Activated T-helper 9 cell treated with anti-CD3 and anti-CD28 coated beads, Interleukin-2, amount 50 U/mL, for 16 hours (primary cell): ENCODE results near the gene PTPRN2.

ENCODE experiments used
- DNase-seq: peaks from one replicate; pipeline ENCODE4 v3.0.0-alpha.2; 2020; ENCODE audit warnings: low read depth

Gene PTPRN2

DNA sequence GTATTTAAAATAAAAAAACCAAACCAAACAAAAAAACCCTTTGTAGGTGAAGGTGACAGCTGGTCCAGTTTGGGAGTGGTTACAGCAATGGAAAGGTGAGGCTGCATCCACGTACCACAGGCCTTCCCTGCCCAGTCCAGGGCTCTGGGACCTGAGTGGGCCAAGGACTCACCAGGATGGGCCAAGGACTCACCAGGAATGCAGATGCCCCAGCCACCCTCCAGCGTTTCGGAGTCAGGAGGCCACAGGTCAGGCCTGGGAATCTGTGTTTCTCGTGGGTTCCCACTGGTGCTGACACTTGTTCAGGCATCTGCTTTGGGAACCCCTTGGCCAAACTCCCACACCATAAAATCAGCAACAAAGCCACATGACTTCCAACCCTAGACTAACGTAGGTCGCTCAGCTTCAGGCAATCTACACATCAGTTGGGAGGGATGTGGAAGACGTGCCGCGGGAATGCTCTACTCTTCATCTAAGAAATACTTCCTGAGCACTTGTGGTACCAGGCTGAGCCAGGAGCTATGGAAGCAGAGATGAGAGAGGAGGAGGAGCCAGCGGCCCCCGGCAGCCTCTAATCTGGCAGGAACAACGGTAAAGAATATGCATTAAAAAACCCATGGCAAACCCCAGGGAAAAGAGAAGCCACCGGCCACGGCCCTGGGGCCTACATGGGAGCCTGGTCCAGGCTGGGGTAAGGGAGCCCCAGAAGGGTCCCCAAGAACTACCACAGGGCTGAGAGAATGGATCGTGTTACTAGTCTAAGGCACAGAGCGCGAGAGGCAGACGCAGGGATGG is 473.4 kb downstream of the PTPRN2 start:
- DNase-seq, result no peak

DNA sequence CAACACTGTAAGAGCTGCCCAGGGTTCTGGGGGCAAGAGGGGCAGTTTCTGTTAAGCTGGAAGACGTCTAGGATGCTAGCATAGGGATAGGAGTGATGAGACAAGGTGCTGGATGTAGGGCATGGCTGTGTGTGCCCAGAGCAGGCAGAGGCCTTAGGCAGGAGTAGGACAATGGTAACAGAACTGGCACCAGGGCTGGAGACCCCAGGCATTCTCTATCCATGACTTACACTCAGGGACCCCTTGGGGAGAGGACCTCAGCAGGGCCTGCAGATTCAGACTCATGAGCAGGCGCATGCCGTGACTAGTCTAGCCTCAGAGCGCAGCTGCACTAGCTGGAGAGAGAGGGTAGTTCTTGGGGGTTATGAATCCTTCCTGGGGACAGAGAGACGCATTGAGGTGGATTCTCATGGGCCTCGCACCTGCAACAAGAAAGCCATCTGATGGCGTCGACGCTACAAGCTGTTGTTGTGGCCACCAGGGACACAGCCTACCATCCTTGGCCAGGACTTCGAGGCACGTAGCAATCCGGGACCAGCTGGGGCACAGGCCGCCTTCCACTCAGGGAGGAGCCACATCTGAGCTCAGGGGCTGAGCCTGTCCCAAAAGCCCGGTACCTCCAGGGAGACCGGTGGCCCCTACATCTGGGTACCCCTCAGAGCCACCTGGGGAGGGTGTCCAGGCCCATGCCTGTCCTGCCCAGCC is 474.1 kb downstream of the PTPRN2 start:
- no peak for DNase-seq

DNA sequence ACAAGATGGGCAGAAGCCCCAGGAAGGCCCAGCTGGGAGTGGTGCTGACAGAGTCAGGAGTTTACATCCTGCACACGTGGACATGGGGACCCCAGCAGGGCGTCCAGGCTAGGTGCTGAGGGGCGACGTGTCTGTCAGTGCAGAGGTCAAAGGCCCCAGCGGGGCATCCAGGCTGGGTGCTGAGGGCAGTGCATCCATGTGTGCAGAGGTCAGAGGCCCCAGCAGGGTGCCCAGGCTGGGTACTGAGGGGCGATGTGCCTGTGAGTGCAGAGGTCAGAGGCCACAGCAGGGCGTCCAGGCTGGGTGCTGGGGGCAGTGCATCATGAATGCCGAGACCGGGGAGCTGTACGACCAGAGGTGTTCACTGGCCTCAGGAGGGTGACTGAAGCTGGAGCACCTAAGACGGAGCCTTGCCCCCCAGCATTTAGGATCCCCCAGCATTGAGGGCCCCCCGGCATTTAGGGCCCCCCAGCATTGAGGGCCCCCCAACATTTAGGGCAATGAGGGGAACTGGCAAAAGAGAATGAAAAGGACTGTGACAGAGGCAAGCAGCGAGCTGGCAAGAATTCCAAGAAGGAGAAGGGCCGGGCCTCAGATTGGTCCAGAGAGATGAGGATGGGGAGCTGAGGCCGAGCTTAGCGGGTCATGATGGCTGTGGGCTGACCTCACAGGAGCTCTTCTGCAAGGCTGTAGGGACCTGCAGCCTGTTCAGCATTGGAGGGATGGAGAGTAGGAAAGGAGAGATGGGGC is 474.9 kb downstream of the PTPRN2 start:
- DNase-seq, result no peak

DNA sequence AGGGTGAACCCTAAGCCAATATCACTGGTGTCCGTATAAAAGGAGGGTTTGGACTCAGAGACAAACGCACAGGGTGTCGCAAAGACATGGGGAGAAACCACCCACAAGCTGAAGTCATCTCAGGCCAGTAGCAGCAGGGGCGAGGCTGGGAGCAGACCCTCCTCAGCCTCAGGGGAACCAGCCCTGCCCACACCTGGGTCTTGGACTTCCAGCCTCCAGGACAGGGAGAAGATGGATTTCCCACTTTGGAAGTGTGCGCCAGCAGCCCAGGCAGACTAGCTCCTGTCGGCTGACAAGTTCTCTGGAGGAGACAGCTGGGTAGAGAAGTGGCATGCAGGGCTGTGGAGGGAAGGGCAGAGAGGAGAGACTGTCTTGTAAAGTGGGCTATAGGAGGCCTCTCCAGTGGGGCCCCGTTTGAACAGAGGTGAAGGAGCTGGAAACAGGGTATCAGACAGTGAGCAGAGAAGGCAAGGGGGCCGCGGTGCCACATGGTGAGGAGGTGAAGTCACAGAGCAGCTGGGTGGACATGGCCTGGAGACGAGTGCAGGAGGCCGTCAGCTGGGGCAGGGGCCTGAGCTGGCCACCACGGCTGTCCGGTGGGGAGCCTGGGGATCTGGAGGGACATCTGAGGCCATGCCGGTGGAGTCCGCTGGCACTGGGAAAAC is 475.6 kb downstream of the PTPRN2 start:
- no peak for DNase-seq

DNA sequence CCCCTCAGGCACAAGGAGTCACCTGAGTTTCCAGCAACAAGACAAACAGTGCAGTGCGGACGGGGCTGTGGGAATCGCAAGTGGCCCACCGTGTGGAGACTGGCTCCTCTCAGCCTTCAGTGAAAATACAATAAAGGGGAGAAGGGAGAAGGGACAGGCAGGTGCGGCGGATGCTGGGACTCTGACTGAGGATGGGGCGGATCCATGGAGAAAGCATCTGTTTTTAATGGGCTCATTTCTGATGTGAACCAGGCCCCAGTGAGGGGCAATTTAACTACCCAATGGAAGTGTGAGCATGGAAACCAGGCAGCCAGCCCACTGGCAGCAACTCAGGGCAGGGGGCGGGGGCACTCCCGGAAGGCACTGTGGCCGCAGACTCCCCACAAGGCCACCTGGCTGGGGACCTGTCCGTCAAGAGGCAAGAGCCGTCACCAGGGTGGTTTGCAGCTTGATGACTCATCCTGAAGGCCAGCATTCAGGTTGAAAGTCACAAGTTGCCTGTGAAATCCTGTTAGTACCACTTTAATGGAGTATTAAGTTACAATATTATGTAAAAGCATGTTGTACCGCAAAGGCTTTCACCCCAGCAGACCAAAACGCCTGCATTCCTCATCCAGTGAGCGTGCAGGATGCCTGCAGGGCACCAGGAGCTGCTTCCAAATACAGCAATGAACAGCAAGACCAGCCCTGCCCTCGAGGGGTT is 476.4 kb downstream of the PTPRN2 start:
- DNase-seq, result no peak

DNA sequence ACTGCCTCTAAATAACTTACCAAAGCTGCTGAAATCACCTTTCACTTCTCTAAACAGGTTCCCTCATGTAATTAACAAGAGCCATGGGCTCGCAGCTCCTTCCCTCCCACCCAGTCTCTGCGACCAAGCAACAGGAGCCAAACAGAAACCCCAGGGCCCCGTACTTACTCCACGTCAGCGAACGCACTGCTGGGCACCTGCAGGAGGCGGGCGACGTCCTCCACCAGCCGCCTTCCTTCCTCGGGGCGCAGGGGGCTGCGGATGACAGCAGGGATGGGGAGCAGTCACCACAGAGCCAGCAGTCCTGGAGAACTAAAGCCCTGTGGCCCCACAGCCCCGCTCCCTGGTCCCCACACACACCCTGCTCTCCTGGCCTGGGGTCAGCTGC is 477.0 kb downstream of the PTPRN2 start:
- no peak for DNase-seq

DNA sequence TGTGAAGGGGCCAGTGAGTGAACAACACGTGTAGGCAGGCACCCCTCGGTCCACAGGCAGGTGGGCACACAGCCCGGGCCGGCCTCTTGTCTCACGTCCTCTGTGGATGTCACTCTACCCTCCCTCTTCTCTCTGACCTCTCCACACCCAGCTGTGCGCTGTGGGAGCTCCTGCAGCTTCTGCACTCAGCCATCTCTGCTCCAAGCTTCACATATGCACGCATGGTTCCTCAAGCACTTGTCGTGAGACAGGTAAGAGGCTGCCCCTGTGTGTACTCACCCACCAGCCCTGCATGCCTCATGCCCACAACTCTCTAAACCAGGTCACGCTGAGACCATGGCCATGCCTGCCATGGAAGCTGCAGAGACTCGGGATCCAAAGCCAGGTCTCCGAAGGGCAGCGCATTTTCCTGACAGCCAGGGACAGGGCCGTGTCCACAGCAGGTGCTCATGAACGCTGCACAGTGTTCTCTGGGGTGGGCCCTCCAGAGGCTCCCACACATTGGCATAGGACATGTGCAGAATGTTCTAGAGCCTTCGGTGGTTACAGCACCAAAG is 477.5 kb downstream of the PTPRN2 start:
- no peak for DNase-seq

DNA sequence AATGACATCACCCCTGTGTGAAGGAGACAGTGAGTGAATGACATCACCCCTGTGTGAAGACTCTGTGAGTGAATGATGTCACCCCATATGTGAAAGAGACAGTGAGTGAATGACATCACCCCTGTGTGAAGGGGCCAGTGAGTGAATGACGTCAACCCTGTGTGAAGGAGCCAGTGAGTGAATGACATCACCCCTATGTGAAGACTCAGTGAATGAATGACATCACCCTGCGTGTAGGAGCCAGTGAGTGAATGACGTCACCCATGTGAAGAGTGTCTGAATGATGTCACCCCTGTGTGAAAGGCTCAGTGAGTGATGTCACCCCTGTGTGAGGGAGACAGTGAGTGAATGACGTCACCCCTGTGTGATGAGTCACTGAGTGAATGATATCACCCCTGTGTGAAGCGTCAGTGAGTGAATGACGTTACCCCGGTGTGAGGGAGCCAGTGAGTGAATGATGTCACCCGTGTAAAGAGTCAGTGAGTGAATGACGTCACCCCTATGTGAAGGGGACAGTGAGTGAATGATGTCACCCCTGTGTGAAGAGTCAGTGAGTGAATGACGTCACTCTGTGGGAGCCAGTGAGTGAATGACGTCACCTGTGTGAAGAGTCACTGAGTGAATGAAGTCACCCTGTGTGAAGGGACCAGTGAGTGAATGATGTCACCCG is 478.1 kb downstream of the PTPRN2 start:
- no peak for DNase-seq

DNA sequence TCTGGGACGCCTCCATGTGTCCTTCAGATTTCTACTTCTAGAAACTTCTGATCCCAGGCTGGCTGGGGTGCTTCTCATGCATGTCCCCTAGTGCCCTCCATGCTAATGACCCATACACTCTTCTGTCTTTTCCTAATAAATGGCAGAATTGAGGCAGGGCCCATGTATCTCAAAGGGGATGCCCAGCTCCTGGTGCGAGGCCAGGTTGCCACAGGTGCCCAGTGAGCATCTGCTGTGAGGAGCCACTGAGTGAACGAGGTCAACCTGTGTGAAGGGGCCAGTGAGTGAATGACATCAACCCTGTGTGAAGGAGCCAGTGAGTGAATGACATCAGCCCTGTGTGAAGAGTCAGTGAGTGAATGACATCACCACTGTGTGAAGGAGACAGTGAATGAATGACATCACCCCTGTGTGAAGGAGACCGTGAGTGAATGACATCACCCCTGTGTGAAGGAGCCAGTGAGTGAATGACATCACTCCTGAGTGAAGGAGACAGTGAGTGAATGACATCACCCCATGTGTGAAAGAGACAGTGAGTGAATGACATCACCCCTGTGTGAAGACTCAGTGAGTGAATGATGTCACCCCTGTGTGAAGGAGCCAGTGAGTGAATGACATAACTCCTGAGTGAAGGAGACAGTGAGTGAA is 478.9 kb downstream of the PTPRN2 start:
- no peak for DNase-seq

DNA sequence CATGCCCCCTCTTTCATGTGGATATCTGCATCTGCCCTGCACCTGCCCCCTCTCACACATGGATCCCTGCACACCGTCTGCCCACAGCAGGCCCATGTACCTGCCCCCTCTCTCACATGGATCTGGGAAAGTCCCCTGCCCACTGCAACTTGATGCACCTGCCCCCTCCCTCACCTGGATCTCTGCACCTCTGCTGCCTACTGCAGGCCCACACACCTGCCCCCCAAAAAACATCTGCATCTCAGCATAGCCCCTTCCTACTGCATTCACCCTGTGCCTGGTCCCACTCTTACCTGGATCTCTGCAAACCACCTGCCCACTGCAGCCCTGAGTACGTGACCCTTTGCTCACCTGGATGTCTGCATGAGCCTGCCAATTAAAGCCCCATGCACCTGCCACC is 479.8 kb downstream of the PTPRN2 start:
- DNase-seq, result no peak

DNA sequence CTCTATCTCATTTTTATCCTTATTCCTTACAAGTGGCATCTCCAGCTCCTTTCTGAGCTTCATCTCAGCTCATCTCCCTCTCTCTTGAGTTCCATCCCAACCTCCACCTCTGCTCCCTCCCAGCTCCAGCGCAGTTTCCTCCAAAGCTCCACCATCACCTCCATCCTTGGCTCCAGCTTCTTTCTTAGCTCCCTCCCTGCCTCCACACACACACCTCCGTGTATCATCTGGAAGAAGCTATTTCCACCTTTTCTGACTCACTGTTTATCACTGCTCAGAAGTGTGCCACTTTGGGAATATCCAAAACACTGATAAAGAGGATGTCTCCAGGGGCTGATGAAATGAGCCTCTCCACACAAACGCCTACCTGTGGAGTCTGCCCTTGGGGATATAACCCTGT is 481.4 kb downstream of the PTPRN2 start:
- DNase-seq, result no peak

DNA sequence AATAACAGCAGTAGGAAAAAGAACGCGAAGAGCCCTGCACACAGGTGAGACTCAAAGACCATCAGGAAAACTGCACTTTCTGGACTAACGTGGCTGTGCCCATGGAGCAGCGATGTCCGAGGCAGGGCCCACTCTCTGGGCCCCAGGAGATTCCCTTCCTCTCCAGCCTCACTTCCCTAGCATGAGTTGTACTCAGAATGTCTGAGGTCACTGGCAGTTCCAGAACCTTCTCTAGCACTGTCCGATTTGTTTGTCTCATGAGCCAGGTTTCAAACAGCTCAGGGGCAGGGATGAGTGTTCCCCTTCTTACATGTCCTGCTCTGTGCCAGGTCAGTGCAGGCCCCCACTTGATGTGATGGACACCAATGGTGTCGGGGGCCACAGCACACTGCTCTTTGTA is 484.2 kb downstream of the PTPRN2 start:
- DNase-seq, result no peak

DNA sequence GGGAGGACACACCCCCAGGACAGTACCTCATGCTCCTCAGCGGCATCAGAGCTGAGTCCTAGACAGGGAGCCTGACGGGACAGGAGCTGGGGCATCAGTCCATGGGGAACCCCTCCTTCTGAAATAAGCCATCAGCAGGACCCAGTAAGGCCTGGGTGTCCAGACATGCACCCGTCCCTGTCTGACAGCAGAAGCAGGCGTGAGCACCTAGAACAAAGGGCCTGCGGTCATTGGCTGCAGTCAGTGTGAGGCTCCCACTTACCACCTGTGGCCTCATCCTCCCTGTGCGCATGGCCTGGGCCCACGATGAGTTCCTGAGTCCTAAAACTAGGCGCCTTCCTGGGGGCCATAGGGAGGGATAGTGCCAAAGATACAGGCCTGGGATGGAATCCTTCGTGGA is 484.7 kb downstream of the PTPRN2 start:
- DNase-seq, result no peak

DNA sequence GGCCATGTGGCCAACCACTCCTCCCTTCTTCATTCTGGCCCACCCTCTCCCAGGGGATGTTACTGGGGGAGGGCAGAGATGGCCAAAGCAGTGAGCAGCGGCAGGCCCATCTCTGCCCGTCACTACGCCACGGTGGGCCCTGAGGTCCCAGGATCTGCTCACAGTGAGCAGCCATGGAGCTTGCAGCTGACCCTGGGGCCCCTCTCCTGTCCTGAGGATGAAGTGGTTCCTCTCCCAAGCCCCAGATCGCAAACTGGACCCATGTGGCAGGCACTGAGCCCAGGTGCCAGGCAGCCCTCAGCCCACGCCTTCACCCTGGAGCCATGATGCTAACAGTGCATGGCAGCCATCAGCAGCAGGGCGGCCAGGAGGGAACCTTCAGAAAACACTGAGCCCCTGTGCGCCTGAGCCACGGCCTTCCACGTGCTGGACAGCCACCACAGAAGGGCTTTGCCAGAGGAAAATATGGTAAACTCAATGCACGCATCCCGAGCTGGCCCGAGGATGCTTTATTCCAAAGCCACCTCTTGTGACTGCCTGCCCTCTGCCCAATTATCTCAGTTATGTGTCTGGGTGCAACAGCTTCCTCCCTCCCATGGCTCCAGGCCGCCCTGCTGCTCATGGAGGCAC is 485.7 kb downstream of the PTPRN2 start:
- no peak for DNase-seq

DNA sequence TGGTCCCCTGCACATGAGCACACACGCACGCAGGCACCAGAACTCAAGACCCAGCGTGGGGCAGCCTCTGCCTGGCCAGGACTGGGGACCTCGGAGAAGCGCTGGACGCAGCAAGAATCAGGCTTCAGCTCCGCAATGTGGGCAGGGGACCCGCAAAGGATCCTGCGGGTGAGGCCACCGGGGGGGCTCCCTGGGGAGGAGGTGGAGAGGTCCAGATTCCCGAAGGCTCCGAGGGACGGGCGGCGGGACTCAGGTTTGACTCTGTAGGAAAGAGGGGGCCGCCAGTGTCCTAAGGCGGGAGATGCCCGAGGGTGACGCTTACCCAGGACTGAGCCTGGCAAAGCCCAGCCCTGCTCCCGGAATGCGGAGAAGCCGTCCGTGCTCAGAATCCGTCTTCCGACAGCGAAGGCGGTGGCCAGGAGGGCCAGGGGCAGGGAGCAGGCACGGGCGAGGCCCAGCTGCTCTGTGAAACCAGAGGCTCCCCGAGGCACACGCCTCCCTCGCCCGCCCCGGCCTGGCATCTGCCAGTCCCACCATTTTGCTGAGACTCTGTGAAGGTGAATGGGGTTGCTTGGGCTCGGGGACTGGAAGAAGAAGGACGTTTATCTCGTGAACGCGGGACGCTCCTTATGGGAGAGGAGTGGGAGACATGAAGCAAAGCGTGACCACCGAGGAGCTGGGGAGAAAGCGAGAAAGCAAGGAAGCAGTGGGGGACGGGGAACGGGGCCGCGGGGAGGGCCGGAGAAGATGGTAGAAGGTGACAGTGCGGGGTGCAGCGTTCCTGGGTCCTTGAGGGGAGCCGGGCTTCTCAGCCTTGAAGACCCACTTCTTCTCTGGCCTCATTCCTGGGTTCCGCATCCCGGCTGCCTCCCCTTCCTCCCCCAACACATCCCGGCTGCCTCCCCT is 489.2 kb downstream of the PTPRN2 start:
- no peak for DNase-seq

DNA sequence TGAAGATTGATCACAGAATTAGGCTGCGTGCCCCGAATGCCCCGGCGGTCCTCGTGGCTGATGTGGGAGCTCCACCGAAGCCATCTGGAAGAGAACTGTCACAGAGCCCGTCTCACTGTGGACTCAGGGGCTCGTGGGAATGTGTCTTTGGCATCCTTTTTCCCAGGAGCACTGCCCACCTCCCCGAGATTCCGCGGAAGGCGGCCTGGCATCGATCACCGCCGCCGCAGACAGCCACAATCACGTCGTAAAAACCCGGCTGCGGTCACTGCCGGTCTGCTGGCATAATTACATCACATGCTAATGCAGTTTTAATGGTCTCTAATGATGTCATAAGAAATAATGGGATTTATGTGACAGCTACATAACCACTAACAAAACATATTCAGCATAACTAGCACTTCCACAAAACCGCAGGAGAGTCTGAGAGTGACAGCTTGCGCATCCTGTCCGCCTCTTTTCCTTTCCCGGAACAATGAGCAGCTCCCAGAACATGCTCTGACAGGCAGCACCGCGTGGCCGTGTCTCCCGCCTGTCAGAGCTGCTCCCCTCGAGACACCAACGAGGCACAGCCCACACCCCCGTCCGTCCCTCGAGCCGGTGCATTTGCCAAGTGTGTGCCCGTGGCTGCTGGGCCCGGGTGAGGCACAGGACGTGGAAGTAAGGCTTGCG is 490.0 kb downstream of the PTPRN2 start:
- no peak for DNase-seq

DNA sequence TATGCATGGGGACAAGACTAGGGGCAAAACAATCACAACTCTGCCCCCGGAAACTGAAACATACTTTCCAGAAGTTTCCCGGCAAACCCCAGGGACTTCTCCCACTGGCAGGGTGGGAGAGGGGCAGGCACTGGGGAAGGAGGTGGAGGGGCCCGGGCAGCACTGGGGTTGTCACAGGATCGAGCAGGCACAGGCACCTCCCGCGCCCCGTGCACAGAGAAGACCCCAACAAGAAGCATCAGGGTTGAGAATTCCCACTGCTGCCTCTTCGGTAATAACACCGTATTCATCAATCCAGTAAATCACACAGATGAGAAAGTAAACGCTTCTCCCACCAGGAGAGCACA is 490.5 kb downstream of the PTPRN2 start:
- no peak for DNase-seq

DNA sequence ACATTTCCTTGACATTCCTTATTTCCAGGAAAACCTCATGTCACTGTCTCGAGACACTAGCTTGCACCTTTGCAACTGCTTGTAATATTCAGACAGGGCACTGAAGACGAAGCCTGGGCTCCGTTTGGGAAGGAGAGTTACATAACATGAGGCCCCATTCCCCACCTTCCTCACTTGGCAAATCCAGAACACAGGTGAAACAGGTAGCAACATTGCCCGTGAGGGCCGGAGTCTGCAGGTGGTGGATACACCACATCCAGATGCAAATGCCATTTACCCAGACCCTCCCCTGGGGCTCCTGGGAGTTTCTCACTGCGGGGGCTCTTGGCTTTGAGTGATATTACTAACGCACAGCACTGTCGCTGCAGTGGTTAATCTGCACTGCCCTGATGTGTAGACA is 491.0 kb downstream of the PTPRN2 start:
- DNase-seq, result no peak
